GM19035 (cell line): ENCODE measurements around the gene EDIL3.

Source experiments
- ATAC-seq: cut with Tn5 transposase; IDR thresholded peaks from one replicate; pipeline ENCODE4 v1.9.1; 2021; ENCODE audit not compliant: unreplicated experiment

Gene EDIL3

GRCh38 chr5:84265130-84265529, 119.5 kb downstream of the EDIL3 start:
- ATAC-seq = no peak

- peak; percentile 63 for ATAC-seq
Measured at GRCh38 chr5:84260939-84261338, 123.7 kb downstream of the EDIL3 start.

GRCh38 chr5:84260140-84260539, 124.5 kb downstream of the EDIL3 start:
- ATAC-seq = peak; percentile 45

GRCh38 chr5:84259283-84260045, 125.2 kb downstream of the EDIL3 start:
- no peak for ATAC-seq

- ATAC-seq = no peak
Measured at GRCh38 chr5:84257061-84257460, 127.6 kb downstream of the EDIL3 start.

GRCh38 chr5:84255315-84255714, 129.4 kb downstream of the EDIL3 start:
- no peak for ATAC-seq

GRCh38 chr5:84253946-84254345, 130.7 kb downstream of the EDIL3 start:
- no peak for ATAC-seq

GRCh38 chr5:84251503-84251902, 133.2 kb downstream of the EDIL3 start:
- ATAC-seq = no peak

- no peak for ATAC-seq
Measured at GRCh38 chr5:84249918-84250630, 134.6 kb downstream of the EDIL3 start.

- no peak for ATAC-seq
Measured at GRCh38 chr5:84248013-84248412, 136.7 kb downstream of the EDIL3 start.

- no peak for ATAC-seq
Measured at GRCh38 chr5:84242286-84242685, 142.4 kb downstream of the EDIL3 start.

GRCh38 chr5:84239494-84239893, 145.2 kb downstream of the EDIL3 start:
- ATAC-seq = no peak

GRCh38 chr5:84237126-84237525, 147.6 kb downstream of the EDIL3 start:
- ATAC-seq = no peak

GRCh38 chr5:84231433-84231832, 153.2 kb downstream of the EDIL3 start:
- no peak for ATAC-seq

GRCh38 chr5:84229045-84229444, 155.6 kb downstream of the EDIL3 start:
- no peak for ATAC-seq

- no peak for ATAC-seq
Measured at GRCh38 chr5:84228266-84228665, 156.4 kb downstream of the EDIL3 start.

- ATAC-seq = no peak
Measured at GRCh38 chr5:84227236-84227635, 157.4 kb downstream of the EDIL3 start.

- ATAC-seq = no peak
Measured at GRCh38 chr5:84218546-84218945, 166.1 kb downstream of the EDIL3 start.

- ATAC-seq = no peak
Measured at GRCh38 chr5:84215521-84215920, 169.2 kb downstream of the EDIL3 start.

GRCh38 chr5:84213861-84214260, 170.8 kb downstream of the EDIL3 start:
- ATAC-seq = no peak

GRCh38 chr5:84213212-84213611, 171.5 kb downstream of the EDIL3 start:
- ATAC-seq = no peak

GRCh38 chr5:84204772-84205171, 179.9 kb downstream of the EDIL3 start:
- ATAC-seq = no peak
